IMR-90 (cell line): Measurements from ENCODE around the gene PGLYRP2. TPM values are rescaled to one million over a fixed set of nuclear protein-coding genes. Genes with fewer than 3 reads are reported as not detected.

ENCODE experiments used
- ATAC-seq: fragments of 200-7000 bp; cut with Tn5 transposase; 2 replicates; pipeline ENCODE4 v1.9.1; 2020; ENCODE audit warnings: low read depth, mild to moderate bottlenecking, moderate library complexity
- BruUV-seq: library from RNA; stranded (reverse); fragments of 400-500 nt; replicated peaks from 2 replicates; lab custom pipeline; 2021; lab: Mats Ljungman, UMichigan
- CTCF ChIA-PET: fragments of 300-600 bp; formaldehyde crosslinking; extraction: SDS; loops from one replicate; lab custom pipeline; 2021; ENCODE audit warnings: antibody characterized with exemption; lab: Yijun Ruan, JAX
- POLR2A ChIA-PET: fragments of 300-600 bp; sonication (Branson Sonifier 250); formaldehyde crosslinking; loops from one replicate; lab custom pipeline; 2022; ENCODE audit warnings: antibody characterized with exemption; ENCODE audit not compliant: unreplicated experiment; lab: Charles Lee
- DNase-seq: peaks from one replicate; pipeline ENCODE4 v3.0.0; 2013
- H2AFZ ChIP-seq: replicated peaks from 2 replicates; pipeline ENCODE3; 2013; ENCODE audit warnings: low read length, mild to moderate bottlenecking; ENCODE audit not compliant: poor library complexity
- H2AK5ac ChIP-seq: 2 replicates; pipeline ENCODE4 v1.6.1; 2013; ENCODE audit warnings: low read depth, low read length, inconsistent platforms
- H2AK9ac ChIP-seq: replicated peaks from 2 replicates; pipeline ENCODE3; 2013; ENCODE audit warnings: mild to moderate bottlenecking, low read depth, low read length, moderate library complexity; ENCODE audit not compliant: poor library complexity
- H2BK120ac ChIP-seq: 2 replicates; pipeline ENCODE4 v1.6.1; 2013; ENCODE audit warnings: low read depth, low read length, inconsistent platforms
- H2BK15ac ChIP-seq: 3 replicates; pipeline ENCODE4 v1.6.1; 2013; ENCODE audit warnings: low read depth, low read length, inconsistent platforms
- H2BK20ac ChIP-seq: 2 replicates; pipeline ENCODE4 v1.6.1; 2013; ENCODE audit warnings: low read depth, mild to moderate bottlenecking, inconsistent platforms, low read length, moderate library complexity
- H2BK5ac ChIP-seq: 2 replicates; pipeline ENCODE4 v1.6.1; 2013; ENCODE audit warnings: mild to moderate bottlenecking, low read depth, low read length, inconsistent platforms; ENCODE audit not compliant: poor library complexity, severe bottlenecking
- H3K14ac ChIP-seq: replicated peaks from 2 replicates; pipeline ENCODE4 v1.6.1; 2013; ENCODE audit warnings: low read depth, low read length, inconsistent platforms
- H3K18ac ChIP-seq: 2 replicates; pipeline ENCODE4 v1.6.1; 2013; ENCODE audit warnings: low read depth, low read length, control low read depth
- H3K23ac ChIP-seq: 2 replicates; pipeline ENCODE4 v1.6.1; 2013; ENCODE audit warnings: low read depth, low read length, inconsistent platforms
- H3K27ac ChIP-seq: 2 replicates; pipeline ENCODE4 v1.5.1; 2013; ENCODE audit warnings: mild to moderate bottlenecking, control low read depth, low read length; ENCODE audit not compliant: insufficient read depth
- H3K27me3 ChIP-seq: 2 replicates; pipeline ENCODE4 v1.6.1; 2013; ENCODE audit warnings: low read length; ENCODE audit not compliant: control insufficient read depth, insufficient read depth
- H3K36me3 ChIP-seq: 2 replicates; pipeline ENCODE4 v1.6.1; 2013; ENCODE audit warnings: low read length, mixed read lengths; ENCODE audit not compliant: control insufficient read depth, insufficient read depth
- H3K4ac ChIP-seq: 2 replicates; pipeline ENCODE4 v1.6.1; 2013; ENCODE audit warnings: low read depth, low read length, inconsistent platforms
- H3K4me1 ChIP-seq: 2 replicates; pipeline ENCODE4 v1.6.1; 2013; ENCODE audit warnings: low read length, mixed read lengths; ENCODE audit not compliant: control insufficient read depth, insufficient read depth
- H3K4me2 ChIP-seq: 2 replicates; pipeline ENCODE4 v1.6.1; 2013; ENCODE audit warnings: low read depth, mild to moderate bottlenecking, control low read depth, low read length, moderate library complexity
- H3K4me3 ChIP-seq: 2 replicates; pipeline ENCODE4 v1.5.1; 2013; ENCODE audit warnings: low read depth, mild to moderate bottlenecking, control low read depth, low read length, moderate library complexity; ENCODE audit not compliant: insufficient read depth
- H3K56ac ChIP-seq: 2 replicates; pipeline ENCODE4 v1.6.1; 2013; ENCODE audit warnings: low read length, inconsistent platforms; ENCODE audit not compliant: insufficient read depth; ENCODE audit errors: extremely low read depth
- H3K79me1 ChIP-seq, 2 experiments: 2 replicates each; pipeline ENCODE4 v1.6.1; 2013; ENCODE audit warnings: low read length in 2 of 2, inconsistent platforms in 1 of 2, low read depth in 1 of 2
- H3K9ac ChIP-seq: 2 replicates; pipeline ENCODE4 v1.6.1; 2013; ENCODE audit warnings: low read depth, low read length, control low read depth
- H3K9me1 ChIP-seq: 2 replicates; pipeline ENCODE4 v1.6.1; 2013; ENCODE audit warnings: low read length, inconsistent platforms; ENCODE audit not compliant: insufficient read depth
- H3K9me3 ChIP-seq: 2 replicates; pipeline ENCODE4 v1.6.1; 2013; ENCODE audit warnings: low read length; ENCODE audit not compliant: control insufficient read depth, insufficient read depth
- H4K20me1 ChIP-seq: 2 replicates; pipeline ENCODE4 v1.6.1; 2013; ENCODE audit warnings: low read length, inconsistent platforms; ENCODE audit not compliant: insufficient read depth
- H4K5ac ChIP-seq: 2 replicates; pipeline ENCODE4 v1.6.1; 2013; ENCODE audit warnings: mild to moderate bottlenecking, low read depth, low read length, control low read depth
- H4K8ac ChIP-seq, 2 experiments: 2 replicates each; pipeline ENCODE4 v1.6.1; 2013; ENCODE audit warnings: low read depth in 2 of 2, low read length in 2 of 2, control low read depth in 1 of 2, inconsistent platforms in 1 of 2
- H4K91ac ChIP-seq: 2 replicates; pipeline ENCODE4 v1.6.1; 2013; ENCODE audit warnings: low read depth, low read length, inconsistent platforms; ENCODE audit not compliant: insufficient read depth
- BHLHE40 ChIP-seq: fragments of 150-350 bp; IDR thresholded peaks from 2 replicates; pipeline ENCODE4 v1.6.1; 2016; ENCODE audit warnings: mild to moderate bottlenecking, low read depth, low read length
- CHD1 ChIP-seq: IDR thresholded peaks from 2 replicates; pipeline ENCODE4 v1.6.1; 2012; ENCODE audit warnings: low read depth, low read length, improper control_type of control experiment
- CTCF ChIP-seq: conservative IDR thresholded peaks from 2 replicates; pipeline ENCODE4 v1.5.1; 2012; ENCODE audit warnings: mild to moderate bottlenecking, low read depth, low read length, improper control_type of control experiment
- ELK1 ChIP-seq: fragments of 150-350 bp; IDR thresholded peaks from 2 replicates; pipeline ENCODE4 v1.6.1; 2016; ENCODE audit warnings: low read depth, mild to moderate bottlenecking, low read length, moderate library complexity, borderline replicate concordance
- FOS ChIP-seq: fragments of 150-350 bp; IDR thresholded peaks from 2 replicates; pipeline ENCODE4 v1.6.1; 2016; ENCODE audit warnings: low read depth, low read length
- MAFK ChIP-seq: IDR thresholded peaks from 2 replicates; pipeline ENCODE4 v1.6.1; 2012; ENCODE audit warnings: low read depth, low read length, improper control_type of control experiment
- MAZ ChIP-seq: IDR thresholded peaks from 2 replicates; pipeline ENCODE4 v1.6.1; 2012; ENCODE audit warnings: low read depth, mild to moderate bottlenecking, low read length, improper control_type of control experiment, moderate library complexity, borderline replicate concordance
- MXI1 ChIP-seq: IDR thresholded peaks from 2 replicates; pipeline ENCODE4 v1.6.1; 2012; ENCODE audit warnings: low read depth, mild to moderate bottlenecking, low read length, moderate library complexity, borderline replicate concordance
- NFE2L2 ChIP-seq: fragments of 150-350 bp; IDR thresholded peaks from 2 replicates; pipeline ENCODE4 v1.6.1; 2016; ENCODE audit warnings: low read depth, mild to moderate bottlenecking, low read length
- POLR2A ChIP-seq: IDR thresholded peaks from 2 replicates; pipeline ENCODE4 v1.6.1; 2012; ENCODE audit warnings: mild to moderate bottlenecking, low read depth, low read length
- RAD21 ChIP-seq: IDR thresholded peaks from 2 replicates; pipeline ENCODE4 v1.6.1; 2012; ENCODE audit warnings: low read length, improper control_type of control experiment
- RCOR1 ChIP-seq: IDR thresholded peaks from 2 replicates; pipeline ENCODE4 v1.6.1; 2012; ENCODE audit warnings: mild to moderate bottlenecking, low read length, improper control_type of control experiment; ENCODE audit not compliant: insufficient replicate concordance
- RFX5 ChIP-seq: IDR thresholded peaks from 2 replicates; pipeline ENCODE4 v1.8.0; 2012; ENCODE audit warnings: low read depth, mild to moderate bottlenecking, low read length, moderate library complexity
- USF2 ChIP-seq: fragments of 150-350 bp; IDR thresholded peaks from 2 replicates; pipeline ENCODE4 v1.6.1; 2017; ENCODE audit warnings: mild to moderate bottlenecking, antibody characterized with exemption, low read length, low read depth
- WGBS, 2 experiments: methylation state at CpG; one replicate each; pipeline versions ENCODE4 v1.1.5 to v1.1.7; 2013; ENCODE audit warnings: missing lambda C conversion rate in 2 of 2; ENCODE audit not compliant: insufficient read length in 1 of 2; ENCODE audit errors: extremely low coverage in 2 of 2; 5-methylcytosine and 5-hydroxymethylcytosine counted together
- dilution Hi-C: fragments of 300-500 bp; cut with HindIII; formaldehyde crosslinking; loops from one replicate; pipeline ENCODE4 v1.14.3; 2018; ENCODE audit warnings: low sequenced_read_pairs; ENCODE audit not compliant: unreplicated experiment
- in situ Hi-C: fragments of 300-500 bp; cut with MboI; formaldehyde crosslinking; loops from 3 replicates; pipeline ENCODE4 v1.14.3; 2019; ENCODE audit warnings: low sequenced_read_pairs, inconsistent platforms, mixed read lengths
- intact Hi-C: fragments of 100-400 bp; cut with micrococcal nuclease; formaldehyde crosslinking; loops from 2 replicates; pipeline ENCODE4 v1.10.0; 2022
- polyA plus RNA-seq, 3 experiments: library from polyadenylated mRNA; depleted of rRNA; stranded (reverse); fragments of >200 nt; gene quantifications; 2 replicates each; pipeline ENCODE4 v1.2.3, GENCODE V29; 2012; ENCODE audit warnings: low replicate concordance in 1 of 3
- total RNA-seq: library from RNA; depleted of rRNA; stranded (reverse); fragments of >200 nt; gene quantifications from 2 replicates; pipeline ENCODE4 v1.2.3, GENCODE V29; 2012

PGLYRP2 gene
- total and polyA plus RNA-seq, 2 of the 4 experiments (the other 2 are of a cell fraction), result not detected

GRCh38 chr19:15438577-15438976, 40.7 kb downstream of the PGLYRP2 start (continued):
- no peak for TF ChIP-seq CTCF
- TF ChIP-seq RAD21, result no peak

GRCh38 chr19:15438124-15438496, 41.2 kb downstream of the PGLYRP2 start:
- H2BK120ac ChIP-seq, result peak overlapping the region; percentile 90
- H3K4me2 ChIP-seq, result no peak overlapping the region; the same call in 1 of the 2 replicates
- no peak overlapping the region; the same call in 1 of the 2 replicates for H3K18ac ChIP-seq
- 0 out of 4 replicates have a peak overlapping the region, but pooled peaks of 1 of the 2 experiments have one; percentile 68 for H4K8ac ChIP-seq
- POLR2A ChIA-PET, result no interaction called here
- H3K9me1 ChIP-seq, result 0 out of 2 replicates have a peak, but pooled peaks cover 5% of the 10 kb centered on the region
- DNase-seq (no peak), ATAC-seq (peak; percentile 27)
- in situ Hi-C loops (loop anchor here (25.0 kb wide), 1 partner anchor 876 kb away; the partner anchor contains the start of gene NDUFB7), intact Hi-C loops (loop anchor here (5.0 kb wide), 1 partner anchor 346 kb away; no protein-coding TSS in a partner anchor), dilution Hi-C loops (no loop called here)
- H4K20me1 ChIP-seq, result no peaks in the 10 kb centered on the region
- H3K79me1 ChIP-seq, result no peaks in the 10 kb centered on the region; a peak in 1 of 4 replicates
- H3K9ac ChIP-seq, result no peak overlapping the region
- H3K27ac ChIP-seq, result peak overlapping the region; percentile 79; the same call in 1 of the 2 replicates
- no peak overlapping the region for H2BK15ac ChIP-seq
- H2AK5ac ChIP-seq, result peak overlapping the region; percentile 90
- H3K27me3 ChIP-seq, result no peaks in the 10 kb centered on the region
- H3K4ac ChIP-seq, result peak overlapping the region; percentile 85
- no peak overlapping the region for H3K4me3 ChIP-seq
- no peak overlapping the region for H3K14ac ChIP-seq
- peaks cover 17% of the 10 kb centered on the region for H3K4me1 ChIP-seq
- H4K5ac ChIP-seq, result no peak overlapping the region; the same call in 1 of the 2 replicates
- H2AFZ ChIP-seq, result peak overlapping the region; percentile 68
- CTCF ChIA-PET, result interaction anchor here (1.3 to 1.5 kb wide), 2 partner anchors 19 to 261 kb away, joined by 4 to 7 read pairs; partner anchors contain the start of gene AKAP8L
- 0 out of 2 replicates have a peak overlapping the region, but pooled peaks have one; percentile 37 for H4K91ac ChIP-seq
- no peaks in the 10 kb centered on the region for H3K36me3 ChIP-seq
- H3K23ac ChIP-seq, result no peak overlapping the region
- peak overlapping the region; percentile 71 for H2AK9ac ChIP-seq
- WGBS, 2 experiments, result no CpG with 5 or more reads among the region's 2 CpGs
- peak overlapping the region; percentile 76; the same call in 1 of the 2 replicates for H2BK20ac ChIP-seq
- no peak overlapping the region for H3K56ac ChIP-seq
- H2BK5ac ChIP-seq, result no peak overlapping the region
- BruUV-seq, result no TSS peak
- H3K9me3 ChIP-seq, result no peaks in the 10 kb centered on the region
- TF ChIP-seq BHLHE40 (no peak), RCOR1 (no peak), POLR2A (no peak), ELK1 (no peak), MXI1 (no peak), MAFK (no peak), RFX5 (no peak), MAZ (no peak), CHD1 (no peak), FOS (no peak), NFE2L2 (no peak), USF2 (no peak)
